Small intestine (tissue), 7 donors: Measurements from ENCODE around the gene ADAMTSL5. TPM values are rescaled to one million over a fixed set of nuclear protein-coding genes. Genes with fewer than 3 reads are reported as not detected.
"Not testable (repeated sequence)": the region's sequence is repeated elsewhere in the genome, so short reads cannot be mapped to it uniquely, and the experiment has no call there.

ENCODE experiments used
- DNase-seq, 2 donors: peaks; one replicate each; pipeline versions ENCODE4 v3.0.0 to v3.0.0-alpha.2; 2013
- FAIRE-seq: peaks from 2 replicates; lab custom pipeline; 2012; peaks lifted over from hg19 to GRCh38; lab: Jason Lieb, UNC
- H3K27ac ChIP-seq, 3 donors: one replicate each; pipeline ENCODE4 v1.5.1; 2013; ENCODE audit warnings: low read length in 2 of 3, mild to moderate bottlenecking in 2 of 3, control low read depth in 1 of 3, inconsistent platforms in 1 of 3, low read depth in 1 of 3, moderate library complexity in 1 of 3
- H3K27me3 ChIP-seq, 3 donors: one replicate each; pipeline ENCODE4 v1.6.1; 2013; ENCODE audit warnings: low read length in 3 of 3, inconsistent platforms in 1 of 3; ENCODE audit not compliant: control insufficient read depth in 3 of 3, insufficient read depth in 3 of 3
- H3K36me3 ChIP-seq, 3 donors: one replicate each; pipeline ENCODE4 v1.6.1; 2013; ENCODE audit warnings: low read length in 3 of 3, inconsistent platforms in 1 of 3, low read depth in 1 of 3, mild to moderate bottlenecking in 1 of 3, moderate library complexity in 1 of 3; ENCODE audit not compliant: control insufficient read depth in 3 of 3, insufficient read depth in 2 of 3
- H3K4me1 ChIP-seq, 3 donors: one replicate each; pipeline ENCODE4 v1.6.1; 2013; ENCODE audit warnings: low read length in 2 of 3, inconsistent platforms in 1 of 3, low read depth in 1 of 3, mild to moderate bottlenecking in 1 of 3, moderate library complexity in 1 of 3; ENCODE audit not compliant: control insufficient read depth in 3 of 3, insufficient read depth in 2 of 3
- H3K4me3 ChIP-seq, 3 donors: one replicate each; pipeline ENCODE4 v1.5.1; 2013; ENCODE audit warnings: low read length in 3 of 3, control low read depth in 1 of 3, inconsistent platforms in 1 of 3, low read depth in 1 of 3, mild to moderate bottlenecking in 1 of 3, moderate library complexity in 1 of 3
- H3K9me3 ChIP-seq, 2 donors: one replicate each; pipeline ENCODE4 v1.6.1; 2013; ENCODE audit warnings: low read depth in 1 of 2, low read length in 1 of 2; ENCODE audit not compliant: control insufficient read depth in 2 of 2, insufficient read depth in 1 of 2
- WGBS, 3 donors: extraction: QIAGEN DNeasy Blood & Tissue Kit; methylation state at CpG; one replicate each; pipeline ENCODE4 v1.1.7; 2013; 5-methylcytosine and 5-hydroxymethylcytosine counted together
- polyA plus RNA-seq, 4 donors: library from polyadenylated mRNA; stranded (reverse) in 3 of 4; unstranded in 1 of 4; fragments of 200-250 nt in 3 of 4; fragments of 120-200 nt in 1 of 4; gene quantifications; one replicate each; pipeline versions ENCODE4 v1.2.1 to v1.2.3, GENCODE V29; 2013
- donor health status: healthy with polysubstance abuse.
- donor health status: control.
- donor health status: control.
- donor health status: Bipolar disorder and iron deficiency.
- donor health status: healthy.

The ADAMTSL5 gene
- polyA plus RNA-seq, 4 donors: 6.4 to 24.8 (median 18.6) TPM

GRCh38 chr19:1521636-1522035 lies 8.8 kb upstream of the ADAMTSL5 start:
- Histone ChIP-seq H3K4me1 (no peaks in the 10 kb centered on the region), H3K36me3 (no peaks in the 10 kb centered on the region), H3K27ac (no peak overlapping the region), H3K27me3 (peaks cover 25 to 52% (median 28%) of the 10 kb centered on the region in 3 donors), H3K4me3 (no peak overlapping the region), H3K9me3 (no peaks in the 10 kb centered on the region)
- DNase-seq (no peak), FAIRE-seq (no peak)
- 64 to 81% (median 65%) methylated on average over 12 to 14 of the region's 14 CpGs for WGBS, 3 donors

GRCh38 chr19:1520203-1520780 lies 7.5 kb upstream of the ADAMTSL5 start:
- H3K4me3 ChIP-seq: no peak overlapping the region
- FAIRE-seq (no peak), DNase-seq (no peak)
- WGBS, 3 donors: 58 to 75% (median 67%) methylated on average over 17 of the region's 17 CpGs
- peaks cover 13 to 47% (median 19%) of the 10 kb centered on the region in 3 donors for H3K27me3 ChIP-seq
- no peaks in the 10 kb centered on the region for H3K4me1 ChIP-seq
- H3K9me3 ChIP-seq: peaks cover 0 to 4% of the 10 kb centered on the region in 2 donors
- H3K36me3 ChIP-seq: no peaks in the 10 kb centered on the region
- no peak overlapping the region for H3K27ac ChIP-seq

- not testable (repeated sequence) for FAIRE-seq, H3K4me3 ChIP-seq, DNase-seq, H3K4me1 ChIP-seq, H3K27ac ChIP-seq, H3K36me3 ChIP-seq, H3K9me3 ChIP-seq
- WGBS, 3 donors: 79 to 85% (median 82%) methylated on average over 8 of the region's 8 CpGs
- peaks cover 8 to 47% (median 14%) of the 10 kb centered on the region in 3 donors for H3K27me3 ChIP-seq
Observed at GRCh38 chr19:1519802-1520201, 7.0 kb upstream of the ADAMTSL5 start.

GRCh38 chr19:1518471-1518870 lies 5.7 kb upstream of the ADAMTSL5 start:
- Histone ChIP-seq H3K36me3 (no peaks in the 10 kb centered on the region), H3K4me1 (peaks cover 0 to 3% (median 0%) of the 10 kb centered on the region in 3 donors), H3K27me3 (peaks cover 5 to 46% (median 6%) of the 10 kb centered on the region in 3 donors), H3K4me3 (no peak overlapping the region), H3K27ac (no peak overlapping the region), H3K9me3 (peaks cover 0 to 4% of the 10 kb centered on the region in 2 donors)
- DNase-seq (no peak), FAIRE-seq (no peak)
- 80 to 85% (median 82%) methylated on average over 4 of the region's 4 CpGs for WGBS, 3 donors

- peaks cover 0 to 6% of the 10 kb centered on the region in 2 donors for H3K9me3 ChIP-seq
- H3K27ac ChIP-seq: no peak overlapping the region
- H3K4me3 ChIP-seq: no peak overlapping the region
- FAIRE-seq (no peak), DNase-seq (no peak)
- H3K27me3 ChIP-seq: peaks cover 0 to 30% (median 0%) of the 10 kb centered on the region in 3 donors
- H3K4me1 ChIP-seq: peaks cover 0 to 14% (median 0%) of the 10 kb centered on the region in 3 donors
- WGBS, 3 donors: 55 to 68% (median 61%) methylated on average over 8 of the region's 8 CpGs
- no peaks in the 10 kb centered on the region for H3K36me3 ChIP-seq
Observed at GRCh38 chr19:1516395-1516753, 3.6 kb upstream of the ADAMTSL5 start.

- Histone ChIP-seq H3K4me3 (no peak overlapping the region), H3K36me3 (peaks cover 0 to 1% (median 0%) of the 10 kb centered on the region in 3 donors), H3K27me3 (peaks cover 0 to 28% (median 0%) of the 10 kb centered on the region in 3 donors), H3K4me1 (peaks cover 0 to 24% (median 0%) of the 10 kb centered on the region in 3 donors), H3K27ac (no peak overlapping the region), H3K9me3 (peaks cover 0 to 6% of the 10 kb centered on the region in 2 donors)
- DNase-seq (no peak), FAIRE-seq (no peak)
- WGBS, 3 donors: 55 to 65% (median 58%) methylated on average over 14 of the region's 14 CpGs
Observed at GRCh38 chr19:1514986-1515721, 2.3 kb upstream of the ADAMTSL5 start.

GRCh38 chr19:1514295-1514661 lies 1.5 kb upstream of the ADAMTSL5 start:
- DNase-seq: no peak
- Histone ChIP-seq H3K4me3 (no peak overlapping the region), H3K36me3 (peaks cover 0 to 6% (median 0%) of the 10 kb centered on the region in 3 donors), H3K9me3 (peaks cover 0 to 6% of the 10 kb centered on the region in 2 donors), H3K27me3 (peaks cover 0 to 25% (median 0%) of the 10 kb centered on the region in 3 donors), H3K27ac (no peak overlapping the region), H3K4me1 (peaks cover 0 to 31% (median 0%) of the 10 kb centered on the region in 3 donors)
- 50 to 74% (median 51%) methylated on average over 10 of the region's 10 CpGs for WGBS, 3 donors
- no peak for FAIRE-seq

- Histone ChIP-seq H3K4me1 (peaks cover 0 to 31% (median 0%) of the 10 kb centered on the region in 3 donors), H3K36me3 (peaks cover 0 to 9% (median 0%) of the 10 kb centered on the region in 3 donors), H3K9me3 (peaks cover 0 to 6% of the 10 kb centered on the region in 2 donors), H3K27me3 (peaks cover 0 to 25% (median 0%) of the 10 kb centered on the region in 3 donors), H3K27ac (peak overlapping the region in 2 of 3 donors; percentile 64 to 75), H3K4me3 (peak overlapping the region in 2 of 3 donors; percentile 48 to 54)
- WGBS, 3 donors: 4 to 5% (median 5%) methylated on average over 34 to 52 of the region's 52 CpGs
- DNase-seq: peak; percentile 71 to 83
- no peak for FAIRE-seq
Observed at GRCh38 chr19:1513499-1514294, 878 bp upstream of the ADAMTSL5 start.
